ENCODE data around the gene ERCC4.
"Not testable (repeated sequence)": the region's sequence is repeated elsewhere in the genome, so short reads cannot be mapped to it uniquely, and the experiment has no call there.

ERCC4 gene

DNA sequence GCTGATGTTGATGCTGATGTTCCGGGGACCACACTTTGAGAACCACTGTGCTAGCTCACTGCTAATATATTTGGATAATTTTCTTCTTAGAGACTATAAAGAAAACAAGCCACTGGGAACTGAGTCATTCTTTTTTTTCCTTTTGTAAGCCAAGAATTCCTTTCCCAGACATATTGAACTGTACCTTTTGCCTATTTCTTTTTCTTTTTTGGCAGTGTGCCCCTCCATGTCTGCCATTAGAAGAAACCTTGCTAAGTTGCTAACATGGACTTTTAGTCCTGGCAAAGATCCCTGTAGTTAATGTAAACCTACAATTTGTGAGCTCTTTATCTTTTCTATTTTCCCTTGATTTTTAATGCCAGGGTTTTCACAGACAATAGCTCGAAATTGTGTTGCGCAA is 17.3 kb upstream of the ERCC4 start:
- H3K36me3 ChIP-seq (ENCODE audit: insufficient read depth, low read length), result no peaks in the 10 kb centered on the region
- H3K9ac ChIP-seq (ENCODE audit: low read depth, low read length), result no peak overlapping the region
- H3K4me1 ChIP-seq (ENCODE audit: insufficient read depth, low read length), result no peaks in the 10 kb centered on the region
- no peaks in the 10 kb centered on the region; the same call in 1 of the 2 replicates for H3K9me3 ChIP-seq (ENCODE audit: control insufficient read depth, insufficient read depth, low read length)

DNA sequence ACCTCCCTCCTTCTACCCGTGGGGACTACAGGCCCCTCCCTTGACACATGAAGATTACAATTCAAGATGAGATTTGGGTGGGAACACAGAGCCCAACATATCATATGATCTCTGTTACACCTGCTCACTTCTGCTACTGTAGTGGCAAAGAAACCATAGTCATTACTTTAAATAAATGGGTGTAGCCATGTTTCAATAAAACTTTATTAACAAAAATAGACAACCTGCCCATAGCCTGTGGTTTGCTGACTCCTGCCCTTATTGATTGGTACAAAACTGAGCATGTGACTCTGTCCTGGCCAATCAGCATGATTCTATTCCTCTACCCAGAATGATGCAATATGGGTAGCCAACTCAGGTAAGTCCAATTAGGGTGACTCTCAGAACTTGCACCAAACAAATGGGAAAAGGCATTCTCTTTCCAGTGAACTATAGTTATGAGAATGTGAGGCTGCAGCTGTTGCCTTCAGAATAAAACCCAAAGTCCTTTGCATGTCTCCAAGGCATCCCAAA is 15.7 kb upstream of the ERCC4 start:
- H3K4me1 ChIP-seq (ENCODE audit: insufficient read depth, low read length), result no peaks in the 10 kb centered on the region
- H3K36me3 ChIP-seq (ENCODE audit: insufficient read depth, low read length), result no peaks in the 10 kb centered on the region
- H3K9ac ChIP-seq (ENCODE audit: low read depth, low read length), result no peak overlapping the region
- H3K9me3 ChIP-seq (ENCODE audit: control insufficient read depth, insufficient read depth, low read length), result no peaks in the 10 kb centered on the region

DNA sequence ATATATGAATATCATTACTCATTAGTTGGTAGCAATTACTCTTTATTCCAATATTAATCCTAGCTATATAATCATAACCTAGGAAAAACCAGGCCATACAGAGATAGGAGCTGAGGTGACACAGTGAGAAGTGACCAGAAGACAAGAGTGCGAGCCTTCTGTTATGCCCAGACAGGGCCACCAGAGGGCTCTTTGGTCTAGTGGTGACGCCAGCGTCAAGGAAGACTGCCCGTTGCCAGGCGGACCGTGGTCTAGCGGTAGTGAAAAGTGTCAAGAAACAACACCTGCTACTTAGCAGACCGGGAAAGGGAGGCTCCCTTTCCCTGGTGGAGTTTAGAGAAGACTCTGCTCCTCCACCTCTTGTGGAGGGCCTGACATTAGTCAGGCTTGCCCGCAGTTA is 15.1 kb upstream of the ERCC4 start:
- not testable (repeated sequence) for H3K9me3 ChIP-seq (ENCODE audit: control insufficient read depth, insufficient read depth, low read length); H3K4me1 ChIP-seq (ENCODE audit: insufficient read depth, low read length)

DNA sequence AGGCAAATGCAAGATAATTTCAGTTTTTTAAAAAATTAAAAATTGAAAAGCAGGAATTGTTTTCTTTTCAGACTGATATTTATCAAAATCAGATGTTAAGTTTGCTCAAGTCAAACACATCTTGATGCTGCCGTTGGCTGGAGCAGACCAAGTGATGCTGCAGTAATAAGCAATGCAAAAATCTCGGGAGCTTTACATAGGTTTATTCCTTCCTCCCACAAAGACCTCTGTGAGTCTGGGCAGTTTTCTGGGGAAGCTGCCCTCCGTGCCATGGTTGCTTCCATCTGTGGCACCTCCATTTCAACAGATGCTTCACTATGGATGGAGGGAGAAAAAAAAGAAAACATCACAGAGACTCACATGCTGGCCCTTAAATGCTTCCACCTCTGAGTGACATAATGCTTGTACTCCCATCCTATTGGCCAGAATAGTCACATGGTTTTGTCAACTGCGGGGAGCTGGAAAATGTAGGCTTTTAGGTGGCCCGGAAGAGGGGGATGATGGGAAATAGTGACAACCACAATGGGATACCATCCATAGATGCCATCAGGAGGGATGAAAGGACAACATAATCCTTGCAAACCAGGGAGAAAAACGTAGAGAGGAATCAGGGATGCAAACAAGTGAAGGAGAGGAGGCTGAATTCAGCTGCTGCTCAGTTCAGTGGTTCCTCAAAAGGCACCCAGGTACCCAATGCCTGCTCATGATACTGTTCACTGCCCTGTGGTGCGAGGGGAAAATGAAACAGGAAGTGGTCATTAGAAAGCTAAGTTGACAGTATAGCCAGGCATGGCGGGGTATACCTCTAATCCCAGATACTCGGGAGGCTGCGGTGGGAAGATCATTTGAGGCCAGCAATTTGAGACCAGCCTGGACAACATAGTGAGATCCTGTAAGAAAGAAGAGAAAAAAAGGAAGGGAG is 13.5 kb upstream of the ERCC4 start:
- Histone ChIP-seq H3K36me3 (ENCODE audit: insufficient read depth, low read length) (no peaks in the 10 kb centered on the region), H3K9ac (ENCODE audit: low read depth, low read length) (no peak overlapping the region), H3K4me1 (ENCODE audit: insufficient read depth, low read length) (no peaks in the 10 kb centered on the region), H3K9me3 (ENCODE audit: control insufficient read depth, insufficient read depth, low read length) (no peaks in the 10 kb centered on the region)

More for the DNA sequence above, 15.1 kb upstream of the ERCC4 start:
- H3K36me3 ChIP-seq (ENCODE audit: insufficient read depth, low read length); H3K9ac ChIP-seq (ENCODE audit: low read depth, low read length): not testable (repeated sequence)

DNA sequence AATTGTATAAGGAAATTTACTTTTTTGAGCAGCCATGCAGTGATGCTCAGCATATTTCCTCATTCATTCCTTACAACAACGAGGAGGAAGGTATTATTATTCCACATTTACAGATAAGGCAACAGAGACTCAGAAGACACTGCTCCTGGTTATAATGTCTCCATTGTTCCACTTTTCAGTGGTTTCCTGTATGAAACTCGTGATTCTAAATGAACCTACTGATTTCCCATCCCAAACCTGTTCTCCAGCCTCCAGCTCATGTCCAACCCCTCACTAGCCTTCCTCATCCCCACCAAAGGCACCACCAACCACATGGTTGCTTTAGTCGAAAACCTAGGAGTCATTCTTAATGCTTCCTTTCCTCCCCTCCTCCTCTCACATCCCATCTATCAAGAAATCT is 12.5 kb upstream of the ERCC4 start:
- H3K9ac ChIP-seq (ENCODE audit: low read depth, low read length), result no peak overlapping the region
- no peaks in the 10 kb centered on the region; the same call in 1 of the 2 replicates for H3K9me3 ChIP-seq (ENCODE audit: control insufficient read depth, insufficient read depth, low read length)
- H3K36me3 ChIP-seq (ENCODE audit: insufficient read depth, low read length), result no peaks in the 10 kb centered on the region
- no peaks in the 10 kb centered on the region for H3K4me1 ChIP-seq (ENCODE audit: insufficient read depth, low read length)

DNA sequence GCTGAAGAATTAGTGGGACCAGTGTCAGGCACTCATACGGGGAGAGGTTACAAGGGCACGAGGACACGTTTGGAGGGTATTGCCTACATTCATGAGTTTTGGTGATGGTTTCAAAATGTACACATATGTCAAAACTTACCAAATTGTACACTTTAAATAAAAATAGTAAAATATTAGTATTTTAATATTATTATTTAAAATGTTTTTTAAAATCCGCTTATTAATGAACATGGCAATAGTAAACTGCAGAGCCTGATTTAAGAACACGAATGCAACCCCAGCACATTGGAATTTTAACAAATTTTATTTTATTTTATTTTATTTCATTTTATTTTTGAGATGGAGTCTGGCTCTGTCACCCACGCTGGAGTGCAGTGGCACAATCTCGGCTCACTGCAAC is 10.9 kb upstream of the ERCC4 start:
- Histone ChIP-seq H3K36me3 (ENCODE audit: insufficient read depth, low read length) (no peaks in the 10 kb centered on the region), H3K4me1 (ENCODE audit: insufficient read depth, low read length) (no peaks in the 10 kb centered on the region), H3K9ac (ENCODE audit: low read depth, low read length) (no peak overlapping the region), H3K9me3 (ENCODE audit: control insufficient read depth, insufficient read depth, low read length) (no peaks in the 10 kb centered on the region; the same call in 1 of the 2 replicates)

DNA sequence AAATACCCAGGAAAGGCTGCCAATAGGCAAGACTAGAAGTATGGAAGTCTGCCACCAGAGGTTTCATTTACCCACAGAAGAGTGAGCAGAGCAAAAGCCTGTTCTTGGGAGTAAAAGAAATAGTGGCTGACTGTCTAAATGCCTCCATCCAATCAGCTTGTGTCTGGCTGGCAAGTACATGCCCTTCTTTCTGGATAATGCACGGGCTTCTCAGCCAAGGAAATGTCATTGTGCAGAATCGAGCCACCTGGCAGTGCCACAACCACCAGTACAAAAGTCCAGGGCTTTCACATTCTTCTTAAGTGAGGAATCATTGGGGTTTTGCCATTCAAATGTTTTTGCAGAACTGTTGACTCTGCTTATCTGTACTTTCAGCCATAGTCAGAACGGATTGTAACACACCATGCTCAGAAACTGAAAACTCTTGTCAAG is 10.1 kb upstream of the ERCC4 start:
- Histone ChIP-seq H3K9me3 (ENCODE audit: control insufficient read depth, insufficient read depth, low read length) (no peaks in the 10 kb centered on the region; the same call in 1 of the 2 replicates), H3K36me3 (ENCODE audit: insufficient read depth, low read length) (no peaks in the 10 kb centered on the region), H3K9ac (ENCODE audit: low read depth, low read length) (no peak overlapping the region), H3K4me1 (ENCODE audit: insufficient read depth, low read length) (no peaks in the 10 kb centered on the region)

DNA sequence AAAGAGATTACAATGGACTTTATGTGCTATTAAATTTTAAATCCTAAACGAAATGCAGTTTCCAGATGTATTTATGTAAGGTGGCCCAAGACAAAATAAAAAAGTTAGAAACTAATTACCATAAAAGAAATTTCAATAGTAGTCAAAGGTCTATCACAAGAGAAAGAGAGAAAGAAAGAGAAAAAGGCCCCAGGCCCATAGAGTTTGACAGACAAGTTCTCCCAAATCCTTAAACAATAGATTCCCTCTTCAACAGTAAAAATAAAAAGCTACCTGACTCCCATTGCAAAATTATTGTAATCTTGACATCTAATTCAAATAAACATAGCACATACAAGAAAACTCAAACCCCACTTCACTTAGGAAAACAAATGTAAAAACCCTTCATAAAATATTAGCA is 8.6 kb upstream of the ERCC4 start:
- Histone ChIP-seq H3K4me1 (ENCODE audit: insufficient read depth, low read length) (no peaks in the 10 kb centered on the region), H3K36me3 (ENCODE audit: insufficient read depth, low read length) (no peaks in the 10 kb centered on the region), H3K9ac (ENCODE audit: low read depth, low read length) (no peak overlapping the region)

DNA sequence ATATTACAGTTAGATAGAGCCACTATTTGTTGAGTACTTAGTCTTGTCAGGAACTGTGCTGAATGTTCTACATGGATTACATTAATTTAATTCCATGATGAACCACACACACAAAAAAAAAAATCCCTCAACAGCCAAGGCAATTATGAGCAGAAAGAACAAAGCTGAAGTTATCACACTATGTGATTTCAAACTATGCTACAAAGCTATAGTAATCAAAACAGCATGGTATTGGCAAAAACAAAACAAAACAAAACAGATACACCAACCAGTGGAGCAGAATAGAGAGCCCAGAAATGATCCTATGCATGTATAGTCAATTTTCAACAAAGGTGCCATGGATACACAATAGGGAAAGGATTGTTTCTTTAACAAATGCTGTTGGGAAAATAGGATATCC is 8.1 kb upstream of the ERCC4 start:
- Histone ChIP-seq H3K4me1 (ENCODE audit: insufficient read depth, low read length) (no peaks in the 10 kb centered on the region), H3K9me3 (ENCODE audit: control insufficient read depth, insufficient read depth, low read length) (no peaks in the 10 kb centered on the region; the same call in 1 of the 2 replicates), H3K36me3 (ENCODE audit: insufficient read depth, low read length) (no peaks in the 10 kb centered on the region), H3K9ac (ENCODE audit: low read depth, low read length) (no peak overlapping the region)

More for the DNA sequence above, 8.6 kb upstream of the ERCC4 start:
- H3K9me3 ChIP-seq (ENCODE audit: control insufficient read depth, insufficient read depth, low read length), result no peaks in the 10 kb centered on the region; the same call in 1 of the 2 replicates

DNA sequence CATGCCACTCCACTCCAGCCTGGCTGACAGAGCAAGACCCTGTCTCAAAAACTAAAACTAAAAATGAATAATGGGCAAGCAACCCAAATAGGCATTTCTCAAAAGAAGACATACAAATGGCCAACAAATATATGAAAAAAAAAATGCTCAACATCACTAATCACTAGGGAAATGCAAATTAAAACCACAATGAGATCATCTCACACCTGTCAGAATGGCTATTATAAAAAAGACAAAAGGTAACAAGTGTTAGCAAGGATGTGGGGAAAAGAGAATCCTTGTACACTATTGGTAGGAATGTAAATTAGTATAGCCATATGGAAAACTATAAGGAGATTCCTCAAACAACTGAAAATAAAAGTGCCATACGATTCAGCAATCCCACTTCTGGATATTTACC is 7.1 kb upstream of the ERCC4 start:
- Histone ChIP-seq H3K36me3 (ENCODE audit: insufficient read depth, low read length) (no peaks in the 10 kb centered on the region), H3K4me1 (ENCODE audit: insufficient read depth, low read length) (no peaks in the 10 kb centered on the region), H3K9ac (ENCODE audit: low read depth, low read length) (no peak overlapping the region), H3K9me3 (ENCODE audit: control insufficient read depth, insufficient read depth, low read length) (no peaks in the 10 kb centered on the region; the same call in 1 of the 2 replicates)

DNA sequence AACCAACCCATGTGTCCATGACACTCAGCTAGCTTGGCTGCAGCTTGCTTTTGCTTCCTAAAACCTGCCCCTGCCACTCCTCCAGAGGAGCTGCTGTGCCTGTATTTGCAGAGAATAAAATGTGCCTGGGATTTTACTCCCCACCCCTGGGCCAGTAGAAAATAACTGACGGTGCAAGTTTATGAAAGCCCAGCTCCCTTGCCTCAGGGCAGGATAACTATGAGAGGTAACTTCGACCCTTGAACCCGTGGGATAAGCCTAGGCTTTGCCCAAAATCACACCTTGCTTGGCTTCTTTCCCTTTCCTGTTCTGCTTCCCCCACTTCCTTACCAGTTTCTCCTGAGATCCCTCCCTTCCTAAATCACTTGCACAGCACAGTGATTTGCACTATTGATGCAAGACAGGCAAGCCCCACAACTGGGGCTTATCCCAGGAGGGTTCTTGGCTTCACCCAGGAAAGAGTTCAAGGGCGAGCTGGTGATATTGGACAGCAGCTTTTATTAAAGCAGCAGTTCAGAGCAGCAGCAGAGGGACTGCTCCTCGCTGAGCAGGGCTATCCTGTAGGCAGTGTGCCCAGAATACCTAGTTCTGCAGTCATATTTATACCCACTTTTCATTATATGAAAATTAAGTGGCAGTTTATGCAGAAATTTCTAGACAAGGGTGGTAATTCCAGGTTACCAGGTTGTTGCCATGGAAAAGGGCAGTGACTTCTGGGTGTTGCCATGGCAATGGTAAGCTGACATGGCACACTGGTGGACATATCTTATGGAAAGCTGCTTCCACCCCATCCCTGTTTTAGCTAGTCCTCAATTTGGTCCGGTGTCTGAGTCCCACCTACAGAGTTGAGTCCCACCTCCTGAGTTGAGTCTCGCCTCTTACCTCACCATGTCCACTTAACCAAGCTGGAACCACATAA is 6.3 kb upstream of the ERCC4 start:
- Histone ChIP-seq H3K36me3 (ENCODE audit: insufficient read depth, low read length) (no peaks in the 10 kb centered on the region), H3K9ac (ENCODE audit: low read depth, low read length) (no peak overlapping the region), H3K4me1 (ENCODE audit: insufficient read depth, low read length) (no peaks in the 10 kb centered on the region), H3K9me3 (ENCODE audit: control insufficient read depth, insufficient read depth, low read length) (no peaks in the 10 kb centered on the region; the same call in 1 of the 2 replicates)

DNA sequence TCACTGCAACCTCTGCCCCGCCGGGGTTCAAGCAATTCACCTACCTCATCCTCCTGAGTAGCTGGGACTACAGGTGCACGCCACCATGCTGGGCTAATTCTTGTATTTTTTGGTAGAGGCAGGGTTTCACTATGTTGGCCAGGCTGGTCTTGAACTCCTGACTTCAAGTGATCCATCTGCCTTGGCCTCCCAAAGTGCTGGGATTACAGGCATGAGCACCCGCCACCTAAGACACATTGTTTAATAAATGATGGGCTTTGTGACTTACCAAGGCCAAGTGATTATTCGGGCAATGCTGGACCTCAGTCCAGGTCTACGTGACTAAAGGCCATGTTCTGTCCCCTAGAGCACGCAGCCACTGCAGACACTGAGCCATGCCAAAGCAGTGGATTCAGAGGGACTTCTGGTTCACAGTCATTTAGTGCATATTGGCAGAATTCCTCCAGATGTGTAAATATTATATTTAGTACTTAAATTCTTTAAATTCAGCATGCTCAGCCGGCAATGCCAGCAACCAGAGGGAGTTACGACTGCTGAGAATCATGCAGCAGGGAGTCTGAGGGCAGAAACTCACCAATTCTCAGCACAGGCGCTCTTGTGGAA is 4.8 kb upstream of the ERCC4 start:
- Histone ChIP-seq H3K9ac (ENCODE audit: low read depth, low read length) (no peak overlapping the region), H3K4me1 (ENCODE audit: insufficient read depth, low read length) (no peaks in the 10 kb centered on the region; the same call in 1 of the 2 replicates), H3K9me3 (ENCODE audit: control insufficient read depth, insufficient read depth, low read length) (no peaks in the 10 kb centered on the region; the same call in 1 of the 2 replicates), H3K36me3 (ENCODE audit: insufficient read depth, low read length) (no peaks in the 10 kb centered on the region)

DNA sequence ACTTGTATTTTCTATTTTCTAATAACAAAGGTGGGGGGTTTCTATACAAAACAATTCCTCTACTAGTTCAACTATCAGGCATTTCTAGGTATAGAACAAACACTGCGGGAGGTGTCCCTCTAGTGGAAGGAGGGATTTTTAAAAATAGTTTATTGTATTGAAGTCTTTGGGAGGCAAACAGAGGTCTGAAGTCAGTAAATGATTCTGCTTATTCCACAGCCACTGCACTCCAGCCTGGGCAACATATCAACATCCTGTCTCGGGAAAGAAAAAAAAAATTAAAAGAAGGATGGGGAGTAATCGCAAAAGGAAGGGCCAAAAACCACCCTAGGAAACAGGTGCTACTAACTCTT is 648 bp upstream of the ERCC4 start:
- Histone ChIP-seq H3K9ac (ENCODE audit: low read depth, low read length) (peak overlapping the region; percentile 37), H3K4me1 (ENCODE audit: insufficient read depth, low read length) (peaks cover 2% of the 10 kb centered on the region; the same call in 1 of the 2 replicates), H3K36me3 (ENCODE audit: insufficient read depth, low read length) (peaks cover 5% of the 10 kb centered on the region), H3K9me3 (ENCODE audit: control insufficient read depth, insufficient read depth, low read length) (no peaks in the 10 kb centered on the region; the same call in 1 of the 2 replicates)

DNA sequence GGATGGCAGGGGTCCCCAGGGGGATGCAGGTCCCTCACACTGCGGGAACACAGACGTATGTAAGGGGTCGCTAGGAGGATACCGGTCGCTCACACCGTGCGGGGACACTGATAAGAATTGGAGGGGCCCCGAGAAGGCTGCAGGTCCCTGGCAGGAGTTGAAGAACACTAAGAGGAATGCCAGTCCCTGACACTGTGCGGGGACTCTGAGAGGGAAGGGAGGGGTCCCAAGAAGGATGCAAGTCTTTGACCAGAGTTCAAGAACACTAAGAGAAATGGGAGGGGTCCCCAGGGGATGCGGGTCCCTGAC is 510 bp downstream of the ERCC4 start:
- Histone ChIP-seq H3K9me3 (ENCODE audit: control insufficient read depth, insufficient read depth, low read length) (no peaks in the 10 kb centered on the region), H3K36me3 (ENCODE audit: insufficient read depth, low read length) (peaks cover 8% of the 10 kb centered on the region), H3K9ac (ENCODE audit: low read depth, low read length) (peak overlapping the region; percentile 100), H3K4me1 (ENCODE audit: insufficient read depth, low read length) (peaks cover 2% of the 10 kb centered on the region; the same call in 1 of the 2 replicates)
